Putamen (tissue), 1 donor: ENCODE measurements around the gene UQCRQ.

Source experiments
- DNase-seq: peaks from one replicate; pipeline ENCODE4 v3.0.0-alpha.2; 2016; ENCODE audit warnings: low spot score

Gene UQCRQ

DNA sequence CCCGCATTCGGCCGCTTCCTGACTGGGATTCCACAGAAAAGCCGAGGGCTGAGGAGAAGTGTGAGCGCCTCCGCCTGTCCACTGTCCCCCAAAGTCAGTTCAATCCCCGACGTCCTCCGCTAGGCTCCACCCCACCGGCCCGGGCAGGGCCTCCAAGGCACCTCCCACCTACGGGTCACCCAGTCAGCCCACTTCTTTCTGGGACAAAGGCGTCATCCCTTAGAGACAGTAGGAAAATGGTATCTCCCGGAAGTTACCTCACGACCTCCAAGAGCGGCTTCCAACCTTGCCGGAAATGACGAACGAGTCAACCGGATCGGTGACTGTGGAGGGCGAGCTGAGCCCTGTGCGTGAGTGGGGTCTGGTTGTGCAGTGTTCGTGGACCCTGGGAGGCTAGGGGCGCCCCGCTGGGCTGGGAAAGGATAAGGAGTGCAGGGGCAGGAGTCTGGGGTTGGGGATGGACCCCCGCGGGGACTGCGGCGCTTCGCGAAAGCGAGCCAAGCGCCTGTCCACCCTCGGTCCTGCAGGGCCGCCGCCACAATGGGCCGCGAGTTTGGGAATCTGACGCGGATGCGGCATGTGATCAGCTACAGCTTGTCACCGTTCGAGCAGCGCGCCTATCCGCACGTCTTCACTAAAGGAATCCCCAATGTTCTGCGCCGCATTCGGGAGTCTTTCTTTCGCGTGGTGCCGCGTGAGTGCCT, at the start of gene UQCRQ, which contains the start of gene GDF9:
UQCRQ (plus strand) TSS at position 301 of the 704 bp plus-strand sequence; CDS start at position 541, 240 bp downstream.
GDF9 (minus strand) TSS at position 128 of the 704 bp plus-strand sequence. CDS start 1,936 bp downstream, outside the sequence.
- peak; percentile 100 for DNase-seq

DNA sequence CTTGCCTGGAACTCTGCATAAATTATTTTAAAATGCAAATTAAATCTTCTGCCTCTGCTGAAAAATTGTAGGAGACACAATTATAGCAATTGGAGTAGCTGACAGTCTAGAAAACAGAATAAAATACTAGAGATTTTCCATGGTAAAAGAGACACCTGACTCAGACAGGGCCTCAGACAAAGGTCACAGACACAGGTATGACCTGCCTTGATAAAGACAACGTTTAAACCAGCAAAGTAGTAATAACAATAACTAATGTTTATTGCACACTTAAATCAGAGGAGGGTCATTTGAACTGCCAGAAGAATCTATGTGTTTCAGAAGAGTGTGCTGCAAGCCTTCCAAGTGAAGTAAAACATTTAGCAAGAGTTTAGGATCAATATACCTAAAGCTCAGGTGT, 49.4 kb upstream of the UQCRQ start:
- DNase-seq, result no peak

DNA sequence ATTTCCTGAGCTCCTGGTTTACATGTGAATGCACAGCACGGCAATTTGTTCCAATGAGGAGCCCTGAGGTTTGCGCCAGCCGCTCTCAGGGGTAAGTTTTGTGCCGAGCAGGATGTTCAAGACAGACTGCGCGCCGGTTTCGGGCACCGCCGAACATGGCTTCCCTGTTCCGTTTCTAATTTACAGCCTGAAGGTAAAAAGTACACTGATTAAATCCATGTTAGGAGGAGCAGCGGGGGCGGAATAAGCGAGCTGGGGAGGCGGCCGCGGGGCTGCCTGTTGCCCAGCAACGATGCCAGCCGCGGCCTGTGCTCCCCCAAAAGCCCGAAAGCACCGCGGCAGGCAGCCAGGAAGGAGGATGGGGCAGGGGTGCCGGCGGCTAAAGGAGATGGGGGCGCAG, 47.0 kb upstream of the UQCRQ start:
- no peak for DNase-seq

DNA sequence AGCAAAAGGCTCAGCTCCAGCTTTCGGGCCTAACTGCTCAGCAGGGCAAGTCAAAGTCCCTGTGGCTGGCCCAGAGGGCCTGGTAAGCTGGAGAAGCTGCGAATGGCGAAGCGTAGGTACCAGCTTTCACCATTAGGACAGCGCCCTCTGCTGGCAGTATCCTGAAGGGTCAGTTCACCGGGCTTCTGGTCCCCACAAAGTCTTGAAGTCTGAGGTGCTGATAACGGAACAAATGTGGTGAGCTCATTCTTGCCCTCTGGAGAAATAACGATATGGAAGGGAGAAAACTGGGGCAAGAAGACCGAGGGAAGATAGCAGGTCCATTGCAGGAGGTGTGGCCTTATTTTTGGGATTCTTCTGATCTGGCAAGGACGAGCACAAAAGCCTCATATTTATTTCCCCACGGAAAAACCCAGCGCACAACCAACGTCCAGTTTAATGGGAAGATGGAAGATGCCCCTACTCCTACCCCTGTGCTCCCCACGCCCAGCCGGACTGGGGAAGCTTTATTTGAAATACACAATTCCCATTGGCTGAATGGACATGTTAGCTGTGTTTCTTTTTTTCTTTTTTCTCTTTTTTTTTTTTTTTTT, 46.2 kb upstream of the UQCRQ start:
- peak; percentile 96 for DNase-seq

DNA sequence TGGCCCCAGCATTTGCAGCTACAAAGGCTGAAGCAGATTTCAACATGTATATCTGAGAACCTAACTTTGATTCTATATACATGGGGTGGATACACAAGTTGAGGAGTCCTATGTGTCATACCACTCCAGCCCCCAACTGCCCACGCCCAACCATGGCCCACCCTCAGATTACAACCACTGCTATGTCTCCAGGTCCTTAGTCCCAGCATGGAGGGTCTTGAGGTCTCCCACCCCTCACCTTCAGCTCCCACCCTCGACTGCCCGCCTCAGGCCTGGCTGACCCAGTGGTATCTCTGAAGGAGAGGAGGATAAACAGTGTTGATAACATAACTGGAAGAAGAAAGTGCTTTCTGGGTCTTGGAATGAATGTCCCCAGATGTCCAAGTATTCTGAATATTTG, 45.1 kb upstream of the UQCRQ start:
- no peak for DNase-seq

DNA sequence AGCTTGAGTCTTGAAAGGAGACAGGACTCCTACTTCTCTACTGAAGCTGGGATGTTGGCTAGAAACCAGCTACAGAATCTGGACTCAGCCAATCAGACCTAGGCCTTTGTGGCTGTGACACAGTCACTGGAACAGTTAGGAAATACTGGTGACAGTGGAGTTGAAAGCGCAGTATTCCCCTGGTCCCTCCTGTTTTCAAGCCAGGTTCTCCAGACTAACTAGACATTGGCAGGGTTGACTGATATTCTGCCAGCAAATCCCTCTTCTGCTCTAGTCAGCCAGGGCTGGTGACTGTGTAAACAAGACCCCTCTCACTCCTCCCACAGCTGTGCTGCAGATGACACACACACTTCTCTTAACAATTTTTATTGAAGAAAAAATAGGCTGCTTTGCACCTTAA, 44.7 kb upstream of the UQCRQ start:
- peak; percentile 84 for DNase-seq

DNA sequence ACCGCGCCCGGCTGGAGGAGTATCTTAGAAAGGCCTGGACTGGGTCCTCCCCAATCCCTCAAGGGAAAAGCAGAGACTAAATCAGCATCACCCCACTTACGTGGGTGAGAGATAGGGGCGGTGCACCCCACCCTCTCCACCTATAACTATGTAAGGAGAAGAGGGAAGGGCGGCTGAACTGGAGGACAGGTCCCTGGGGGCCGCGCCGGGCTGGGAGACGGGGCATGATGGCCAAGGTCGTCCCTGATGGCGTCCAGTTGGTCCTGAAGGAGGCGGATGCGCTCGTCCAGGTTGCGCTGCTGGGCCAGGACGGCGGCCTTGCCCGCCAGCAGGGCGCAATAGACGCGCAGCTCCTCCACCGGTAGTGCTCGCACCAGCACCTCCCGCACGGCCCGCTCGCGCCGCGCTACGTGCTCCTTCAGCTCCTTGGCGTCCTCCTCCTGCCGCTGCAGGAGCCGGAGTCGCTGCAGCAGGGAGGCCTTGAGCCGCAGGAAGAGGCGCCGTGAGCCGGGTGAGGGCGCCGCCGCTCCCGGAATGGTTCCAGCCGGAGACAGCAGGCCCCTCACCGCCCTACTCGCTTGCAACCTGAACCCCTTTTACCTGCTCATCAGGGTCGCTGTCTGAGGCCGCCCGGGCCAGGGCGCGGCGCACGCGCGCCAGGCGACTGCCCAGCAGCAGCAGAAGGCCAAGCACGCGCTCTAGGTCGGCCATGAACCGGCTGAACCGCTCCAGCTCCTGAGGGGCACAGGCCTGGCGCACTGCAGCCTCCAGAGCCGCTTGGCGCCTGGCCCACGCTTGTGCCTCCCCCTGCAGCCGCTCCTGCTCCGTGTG, 43.6 kb upstream of the UQCRQ start:
- DNase-seq, result no peak

DNA sequence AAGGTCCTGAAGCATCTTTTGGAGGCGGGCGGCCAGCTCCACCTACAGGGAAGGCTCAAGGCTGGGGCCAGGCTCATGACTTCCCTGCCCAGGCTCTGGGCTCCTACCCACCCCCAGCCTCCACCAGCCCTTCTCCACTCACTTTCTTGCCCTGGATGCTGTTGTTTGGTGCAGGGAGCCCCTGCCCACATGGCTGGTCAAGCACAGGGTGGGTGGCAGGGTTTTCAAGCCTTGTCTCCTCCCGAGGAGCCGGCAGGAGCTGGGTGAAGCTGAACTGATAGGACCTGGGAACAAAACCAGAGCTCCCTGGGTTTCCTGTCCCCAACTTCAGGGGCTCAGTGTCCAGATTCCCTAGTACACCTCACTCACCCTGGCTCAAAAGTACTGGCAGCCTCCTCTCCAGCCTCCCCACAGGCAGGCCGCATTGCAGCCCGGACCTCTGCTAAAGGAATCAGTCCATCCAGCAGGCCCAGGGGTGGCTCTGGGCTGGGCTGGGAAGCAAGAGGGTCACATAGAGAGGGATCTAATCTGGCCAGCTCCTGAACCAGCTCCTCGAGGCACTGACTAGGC, 42.9 kb upstream of the UQCRQ start:
- no peak for DNase-seq

DNA sequence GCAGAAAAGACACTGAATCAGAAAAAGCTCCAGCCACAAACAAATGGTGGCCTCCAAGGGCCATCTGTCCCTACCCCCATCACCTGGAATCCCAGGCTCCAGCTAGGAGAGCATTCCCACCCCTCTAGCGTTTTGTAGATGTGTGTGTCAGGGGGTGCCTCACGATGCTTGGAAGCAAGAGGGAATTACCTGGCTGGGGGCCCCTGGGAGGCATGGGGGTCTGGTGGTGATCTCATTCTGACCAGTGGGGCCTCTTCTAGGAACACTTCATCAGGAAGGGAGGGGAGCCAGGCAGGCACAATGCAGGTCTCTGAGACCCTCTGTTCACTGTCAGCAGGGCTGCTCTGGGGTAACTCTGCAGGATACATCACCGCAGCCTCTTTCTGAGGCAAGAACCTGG, 42.0 kb upstream of the UQCRQ start:
- DNase-seq, result no peak

DNA sequence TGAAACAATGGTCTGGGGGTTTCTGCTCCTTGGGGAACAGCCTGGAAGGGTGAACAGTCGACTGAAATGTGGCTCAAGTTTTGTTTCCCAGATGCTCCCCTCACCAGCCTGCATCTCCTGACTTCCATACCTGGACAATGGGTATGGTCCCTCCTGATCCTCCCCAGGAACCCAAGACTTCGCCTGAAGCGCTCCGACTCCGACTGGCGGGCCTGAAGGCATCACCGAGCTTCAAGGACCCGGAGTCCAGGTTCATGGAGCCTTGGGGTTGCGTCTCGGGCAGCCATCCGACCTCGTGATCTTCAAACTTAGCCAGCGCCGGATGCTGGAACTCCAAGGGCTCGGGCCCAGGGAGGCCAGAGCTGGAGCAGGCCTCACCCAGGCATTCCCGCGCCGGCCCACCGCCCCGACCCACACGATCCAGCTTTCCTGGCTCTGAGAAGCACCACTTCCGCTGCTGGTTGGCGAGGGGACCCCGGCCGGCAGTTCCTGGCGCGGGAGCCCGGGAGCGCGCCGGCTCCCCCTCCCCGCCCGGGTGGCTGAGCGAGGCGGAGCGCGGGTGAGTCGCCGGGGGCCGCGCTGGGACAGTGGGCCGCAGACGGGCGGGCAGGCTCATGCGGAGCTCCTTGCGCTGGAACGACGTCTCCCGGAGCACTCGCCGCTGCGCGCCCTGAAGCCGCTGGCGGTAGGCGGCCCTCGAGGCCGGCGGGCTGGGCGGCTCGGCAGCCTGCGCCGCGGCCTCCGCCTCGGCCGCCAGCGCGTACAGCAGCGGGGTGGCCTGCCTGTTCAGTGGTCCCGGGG, 41.2 kb upstream of the UQCRQ start:
- DNase-seq, result no peak

DNA sequence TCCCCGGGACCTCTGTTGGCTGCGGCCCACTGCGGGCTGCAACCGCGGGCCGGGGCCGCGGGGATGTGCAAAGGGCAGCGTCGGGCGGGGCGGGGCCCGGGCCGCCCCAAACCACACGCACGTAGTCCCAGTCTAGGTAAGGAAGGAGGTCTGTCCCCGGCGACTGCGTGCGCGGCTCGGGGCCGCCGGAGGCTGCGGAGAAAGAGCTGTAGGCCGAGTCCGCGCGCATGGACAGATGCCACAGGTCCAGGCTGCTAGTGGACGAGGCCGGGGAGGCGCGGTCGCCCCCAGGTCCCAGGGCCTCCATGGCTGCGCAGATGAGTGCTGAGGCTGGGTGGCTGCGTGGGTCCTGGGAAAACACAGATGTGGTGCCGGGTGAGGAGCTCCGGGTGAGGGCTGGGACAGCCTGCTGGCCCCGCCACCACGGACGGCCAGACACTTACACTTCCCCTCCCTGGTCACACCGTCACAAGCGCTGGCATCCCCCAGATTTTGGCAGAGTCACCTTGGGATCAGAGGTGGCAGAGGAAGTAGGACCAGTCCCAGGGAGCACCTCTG, 40.5 kb upstream of the UQCRQ start:
- DNase-seq, result no peak

DNA sequence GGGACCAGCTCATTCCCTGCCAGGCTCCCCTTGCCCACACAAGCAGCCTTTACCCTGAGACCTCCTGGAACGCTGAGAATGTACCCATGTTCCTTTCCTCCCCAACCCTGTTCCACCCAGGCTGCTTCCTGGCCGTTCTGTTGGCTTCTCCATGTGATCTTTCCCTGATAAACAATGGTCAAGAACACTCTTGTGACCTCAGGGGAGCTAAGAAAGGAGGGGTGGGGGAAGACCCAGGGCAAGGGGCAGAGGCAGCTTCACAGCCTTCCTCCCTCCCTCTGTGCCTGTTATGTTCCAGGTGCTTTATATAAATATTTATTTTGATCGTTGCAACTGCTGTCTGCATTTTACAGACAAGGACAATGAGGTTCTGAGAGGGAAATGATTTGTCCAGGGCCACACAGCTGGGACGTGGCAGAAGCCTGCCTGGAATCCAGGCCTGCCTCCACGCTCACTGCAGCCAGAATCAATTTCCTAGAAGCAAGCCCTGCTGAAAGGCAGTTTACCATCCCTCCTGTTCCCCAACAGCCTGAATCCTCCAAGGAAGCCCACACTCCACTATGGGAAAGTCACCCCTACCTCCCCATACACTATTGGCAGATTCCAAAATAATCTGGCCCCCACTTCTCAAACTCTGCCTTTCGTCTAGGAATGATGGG, 39.9 kb upstream of the UQCRQ start:
- DNase-seq, result no peak

DNA sequence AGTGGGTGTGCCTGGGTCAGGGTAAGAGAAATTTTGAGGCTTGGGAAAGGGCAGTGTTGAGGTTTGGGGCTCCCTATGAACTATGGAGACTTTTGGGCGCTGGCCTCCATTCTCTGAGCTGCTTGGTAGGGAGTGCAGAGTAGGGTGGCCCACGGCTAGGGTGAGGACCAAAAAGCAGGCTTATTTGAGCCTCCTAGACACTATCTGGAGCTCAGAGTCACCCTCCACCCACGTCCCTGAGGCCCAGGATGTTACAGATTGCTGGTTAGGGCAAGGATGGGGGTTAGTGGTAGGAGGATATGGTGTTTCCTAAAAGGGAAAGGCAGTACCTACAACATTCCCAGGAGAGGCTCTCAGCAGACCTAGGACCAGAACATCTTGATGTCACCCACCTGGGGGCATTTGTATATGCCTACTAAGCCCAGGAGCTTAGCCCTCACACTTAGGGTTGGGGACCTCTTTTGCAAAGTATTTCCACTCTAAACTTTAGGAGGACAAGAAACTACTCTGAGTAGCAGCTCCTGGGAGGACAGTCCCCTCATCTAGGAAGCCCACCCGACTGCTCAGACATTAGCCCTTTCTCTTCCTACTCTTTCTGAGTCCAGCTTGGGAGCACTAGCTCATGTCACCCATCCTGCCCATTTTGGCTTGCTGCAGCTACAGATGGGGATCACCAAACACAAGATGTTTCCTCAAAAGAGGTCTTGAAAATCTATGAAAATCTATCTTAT, 38.3 kb upstream of the UQCRQ start:
- no peak for DNase-seq

DNA sequence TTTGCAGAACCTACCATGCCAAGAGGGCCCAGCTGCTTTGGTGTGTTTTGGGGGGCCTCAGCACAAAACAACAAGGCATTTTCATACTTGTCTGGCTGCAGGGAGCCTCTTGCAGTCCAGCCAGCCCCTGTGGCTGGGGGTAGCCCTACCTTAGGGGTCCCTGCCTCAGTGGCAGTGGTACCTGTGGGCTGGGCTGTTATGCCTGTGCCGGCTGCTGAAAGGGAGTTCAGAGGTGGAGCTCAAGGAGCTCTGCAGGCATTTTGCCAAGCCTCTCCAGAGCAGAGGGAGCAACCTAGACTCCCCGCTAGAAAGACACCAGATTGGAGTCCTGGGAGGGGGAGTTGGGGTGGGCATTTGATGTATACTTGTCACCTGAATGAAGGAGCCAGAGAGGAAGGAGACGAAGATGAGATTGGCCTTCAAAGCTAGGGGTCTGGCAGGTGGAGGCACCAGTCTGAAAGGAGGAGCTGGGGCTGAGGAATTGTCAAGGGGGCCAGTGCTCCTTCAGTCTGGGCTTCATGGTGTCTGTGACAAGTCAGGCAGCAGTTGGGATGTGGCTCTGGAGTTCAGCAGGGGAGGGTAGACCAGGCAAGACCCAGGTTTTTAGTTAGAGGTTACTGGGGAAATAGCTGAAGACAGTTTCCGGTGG, 37.5 kb upstream of the UQCRQ start:
- DNase-seq, result no peak

DNA sequence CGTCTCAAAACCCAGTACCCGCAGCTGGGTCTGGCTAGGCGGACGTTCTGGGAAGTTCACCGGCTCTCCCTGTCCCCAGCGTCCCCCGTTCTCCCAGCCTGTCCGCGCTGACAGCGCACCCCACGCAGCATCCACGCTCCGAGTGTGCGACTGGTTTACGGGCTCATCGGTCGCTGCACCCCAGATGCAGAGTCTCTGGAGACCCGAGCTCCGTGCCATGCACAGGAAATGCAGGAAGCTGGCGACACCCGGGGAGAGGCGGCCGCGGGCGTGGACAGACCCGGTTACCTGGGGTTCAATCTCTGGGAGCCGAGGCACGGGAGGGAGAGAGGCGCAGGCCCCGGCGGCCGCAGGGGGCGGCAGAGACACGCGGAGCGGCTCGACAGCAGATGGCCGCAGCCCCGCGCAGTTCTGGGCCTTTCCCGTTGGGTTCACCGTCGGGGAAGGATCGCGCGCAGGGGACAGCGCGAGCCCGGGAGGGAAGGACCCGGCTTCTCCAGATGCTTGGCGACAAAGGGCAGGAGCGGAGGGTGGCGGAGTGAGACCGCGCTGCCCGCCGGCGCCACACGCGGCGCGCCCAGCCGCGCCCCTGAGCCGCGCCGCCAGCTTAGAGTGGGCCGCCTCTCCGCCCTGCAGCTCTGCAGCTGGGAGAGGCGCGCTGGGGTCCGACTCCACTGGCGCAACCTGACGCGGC, 36.6 kb upstream of the UQCRQ start:
- DNase-seq, result peak; percentile 71

DNA sequence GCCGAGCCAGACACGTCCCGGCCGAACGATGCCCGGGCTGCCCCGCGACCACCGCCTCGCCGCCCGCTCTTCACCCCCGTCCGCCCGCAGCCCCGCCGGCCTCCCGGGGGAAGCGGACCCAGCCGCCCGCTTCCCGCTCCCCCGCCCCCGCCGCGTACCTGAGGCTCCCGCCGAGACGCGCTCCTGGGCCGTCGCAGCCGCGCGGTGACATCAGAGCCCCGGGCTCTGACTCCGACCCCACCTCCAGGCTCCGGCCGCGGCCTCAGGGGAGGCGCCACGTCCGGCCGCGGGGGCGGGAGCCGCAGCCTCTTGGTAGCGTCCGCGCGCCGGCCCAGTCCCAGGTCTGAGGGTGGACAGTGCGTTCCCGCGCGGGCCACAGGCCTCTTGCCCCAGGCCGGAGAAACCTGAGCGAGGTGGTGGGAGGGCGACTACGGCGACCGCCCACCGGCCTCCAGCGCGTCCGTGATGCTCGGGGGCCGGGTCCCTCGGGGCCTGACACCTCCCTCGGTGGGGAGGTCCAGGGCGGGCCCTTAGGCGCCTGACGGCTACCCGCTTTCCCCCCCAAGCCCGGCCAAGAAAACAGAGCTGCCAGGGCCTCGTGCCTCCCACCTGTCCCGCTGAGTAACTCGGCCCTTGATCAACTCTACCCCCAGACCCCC, 35.9 kb upstream of the UQCRQ start, which contains the start of gene SHROOM1:
SHROOM1 (minus strand) TSS at position 212 of the 659 bp plus-strand sequence. CDS start 4,507 bp downstream, outside the sequence.
- DNase-seq, result no peak

DNA sequence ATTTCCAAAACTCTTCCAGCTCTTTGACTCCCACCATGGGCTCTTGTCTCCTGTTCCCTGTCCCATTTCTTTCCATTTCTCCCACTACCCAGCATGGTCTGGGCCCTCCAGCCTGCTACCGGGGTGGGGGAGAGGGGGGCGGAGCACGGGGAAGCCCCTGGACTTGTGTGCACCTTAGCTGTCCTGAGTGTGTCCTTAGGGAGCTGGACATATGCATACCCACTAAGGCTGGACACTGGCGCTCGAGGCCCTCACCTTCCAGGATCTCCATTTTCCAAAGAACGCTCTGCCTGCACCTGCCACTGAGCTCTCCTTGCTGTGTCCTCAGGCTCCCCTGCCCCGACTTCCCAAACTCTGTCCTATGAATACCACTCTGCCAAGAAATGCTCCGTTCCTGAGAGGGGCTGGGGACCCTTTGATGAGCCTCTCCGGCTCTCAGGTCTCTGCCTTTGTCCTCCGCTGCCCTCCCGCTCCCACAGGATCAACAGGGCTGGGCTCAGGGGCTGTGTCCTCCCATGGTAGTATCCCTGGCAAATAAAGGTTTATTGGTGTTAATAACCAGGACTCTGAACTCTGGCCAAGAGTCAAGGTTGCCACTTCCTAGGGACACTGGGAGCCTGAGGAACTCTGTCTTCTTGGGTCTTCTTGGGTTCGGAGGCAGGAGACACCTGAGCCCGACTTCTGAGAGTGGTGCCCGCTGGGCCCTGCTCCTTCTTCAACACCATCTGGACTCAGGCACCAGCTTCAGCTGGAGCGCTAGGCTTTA, 35.2 kb upstream of the UQCRQ start:
- no peak for DNase-seq

DNA sequence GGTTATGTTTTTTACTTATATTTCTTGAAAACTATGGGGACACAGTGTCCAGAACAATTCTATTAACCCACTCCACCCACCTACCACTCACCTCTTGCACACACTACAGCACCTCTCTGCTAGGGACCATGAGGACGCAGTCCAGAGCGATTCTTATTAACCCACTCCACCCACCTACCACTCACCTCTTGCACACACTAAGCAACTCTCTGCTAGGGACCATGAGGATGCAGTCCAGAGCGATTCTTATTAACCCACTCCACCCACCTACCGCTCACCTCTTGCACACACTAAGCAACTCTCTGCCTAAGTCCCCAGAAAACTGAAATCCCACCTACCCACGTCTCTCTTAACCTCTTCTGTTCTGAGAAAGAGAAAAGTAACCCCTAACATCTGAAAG, 33.8 kb upstream of the UQCRQ start:
- DNase-seq, result no peak
